Measurements from ENCODE around the gene AP1M1.

The AP1M1 gene

GRCh38 chr19:16206046-16206605 lies 8.4 kb downstream of the AP1M1 start:
- TF ChIP-seq TAF1 (IDR thresholded peaks at IDR 0.05; ENCODE audit: low read depth) (no peak), EGR1 (IDR thresholded peaks at IDR 0.05) (no peak), TEAD4 (IDR thresholded peaks at IDR 0.05) (no peak), FOXM1 (IDR thresholded peaks at IDR 0.05; ENCODE audit: borderline replicate concordance, low read depth) (no peak), USF1 (IDR thresholded peaks at IDR 0.05) (no peak), NFIC (IDR thresholded peaks at IDR 0.05) (no peak), YY1 (IDR thresholded peaks at IDR 0.05; ENCODE audit: low read depth) (no peak)

GRCh38 chr19:16206637-16207036 lies 8.9 kb downstream of the AP1M1 start:
- no peak for TF ChIP-seq TEAD4 (IDR thresholded peaks at IDR 0.05)
- no peak for TF ChIP-seq RAD21 (IDR thresholded peaks at IDR 0.05; ENCODE audit: low read depth)
- TF ChIP-seq MAX (IDR thresholded peaks at IDR 0.05): no peak
- TF ChIP-seq TAF1 (IDR thresholded peaks at IDR 0.05; ENCODE audit: low read depth): no peak
- TF ChIP-seq USF1 (IDR thresholded peaks at IDR 0.05): no peak
- no peak for TF ChIP-seq CEBPB (IDR thresholded peaks at IDR 0.05)
- no peak for TF ChIP-seq EGR1 (IDR thresholded peaks at IDR 0.05)

GRCh38 chr19:16207063-16207462 lies 9.4 kb downstream of the AP1M1 start:
- no peak for TF ChIP-seq REST (IDR thresholded peaks at IDR 0.05; ENCODE audit: low read depth)
- no peak for TF ChIP-seq EP300 (IDR thresholded peaks at IDR 0.05; ENCODE audit: borderline replicate concordance)
- TF ChIP-seq EGR1 (IDR thresholded peaks at IDR 0.05): no peak
- TF ChIP-seq CREB1 (IDR thresholded peaks at IDR 0.05; ENCODE audit: low read depth): no peak
- no peak for TF ChIP-seq USF1 (IDR thresholded peaks at IDR 0.05)
- TF ChIP-seq TAF1 (IDR thresholded peaks at IDR 0.05; ENCODE audit: low read depth): no peak
- TF ChIP-seq MAX (IDR thresholded peaks at IDR 0.05): no peak
- TF ChIP-seq CEBPB (IDR thresholded peaks at IDR 0.05): no peak
- no peak for TF ChIP-seq YY1 (IDR thresholded peaks at IDR 0.05; ENCODE audit: low read depth)
- TF ChIP-seq ZBTB7A (IDR thresholded peaks at IDR 0.05; ENCODE audit: low read depth): no peak
- TF ChIP-seq TEAD4 (IDR thresholded peaks at IDR 0.05): no peak
- TF ChIP-seq TCF12 (IDR thresholded peaks at IDR 0.05; ENCODE audit: low read depth): no peak
- TF ChIP-seq NFIC (IDR thresholded peaks at IDR 0.05): no peak
- TF ChIP-seq RAD21 (IDR thresholded peaks at IDR 0.05; ENCODE audit: low read depth): no peak
- TF ChIP-seq FOXM1 (IDR thresholded peaks at IDR 0.05; ENCODE audit: borderline replicate concordance, low read depth): no peak

- no peak for TF ChIP-seq NFIC (IDR thresholded peaks at IDR 0.05)
These were observed 9.8 kb downstream of the AP1M1 start for GRCh38 chr19:16207490-16208025.

GRCh38 chr19:16208064-16208759 lies 10.5 kb downstream of the AP1M1 start:
- TF ChIP-seq MAX (IDR thresholded peaks at IDR 0.05) (no peak), TAF1 (IDR thresholded peaks at IDR 0.05; ENCODE audit: low read depth) (no peak), USF1 (IDR thresholded peaks at IDR 0.05) (no peak), CREB1 (IDR thresholded peaks at IDR 0.05; ENCODE audit: low read depth) (no peak), REST (IDR thresholded peaks at IDR 0.05; ENCODE audit: low read depth) (no peak), TEAD4 (IDR thresholded peaks at IDR 0.05) (no peak), FOXM1 (IDR thresholded peaks at IDR 0.05; ENCODE audit: borderline replicate concordance, low read depth) (no peak), ZBTB7A (IDR thresholded peaks at IDR 0.05; ENCODE audit: low read depth) (no peak), EP300 (IDR thresholded peaks at IDR 0.05; ENCODE audit: borderline replicate concordance) (no peak)

Measured in Ishikawa (cell line).